K562 (cell line): ENCODE results near the gene PDE6H. TPM values are rescaled to one million over a fixed set of nuclear protein-coding genes. Genes with fewer than 3 reads are reported as not detected.

ENCODE experiments used
- CLOCK ChIP-seq: fragments of 250-450 bp; sonication (Bioruptor Pico); IDR thresholded peaks from 2 replicates; pipeline ENCODE4 v1.4.0; 2020; ENCODE audit warnings: mild to moderate bottlenecking, moderate library complexity, borderline replicate concordance
- GTF2A2 ChIP-seq: IDR thresholded peaks from 2 replicates; pipeline ENCODE4 v1.6.1; 2016; ENCODE audit warnings: mild to moderate bottlenecking, missing genetic modification characterization, missing compliant biosample characterization
- HEY1 ChIP-seq: fragments of 250-450 bp; sonication (Bioruptor Pico); IDR thresholded peaks from 2 replicates; pipeline ENCODE4 v1.5.0; 2020; ENCODE audit warnings: mild to moderate bottlenecking, moderate library complexity, borderline replicate concordance
- MCM5 ChIP-seq: fragments of 450-650 bp; IDR thresholded peaks from 2 replicates; pipeline ENCODE4 v1.6.1; 2016; ENCODE audit warnings: low read depth
- TSHZ1 ChIP-seq: fragments of 250-450 bp; sonication (Bioruptor Pico); IDR thresholded peaks from 2 replicates; pipeline ENCODE4 v1.4.0; 2020; ENCODE audit warnings: mild to moderate bottlenecking, moderate library complexity
- polyA plus RNA-seq, 8 experiments: library from polyadenylated mRNA; depleted of rRNA in 4 of 8; stranded (reverse) in 5 of 8; unstranded in 3 of 8; fragments of >200 nt; fragmentation: Nextera tagmentation in 2 of 8; fragmentation: Illumina TruSeq in 1 of 8; extraction: Ambion mirVana in 2 of 8; extraction: Trizol in 1 of 8; gene quantifications; 2 replicates each; pipeline versions ENCODE4 v1.2.1 to v1.2.3, GENCODE V29; 2011 to 2014; ENCODE audit warnings: inconsistent platforms in 1 of 8, missing spikeins in 1 of 8
- total RNA-seq, 7 experiments: library from RNA; depleted of rRNA in 6 of 7; stranded (reverse); fragments of >200 nt in 6 of 7; fragmentation: Illumina TruSeq in 2 of 7; extraction: Trizol in 2 of 7; gene quantifications; 2 replicates each; pipeline versions ENCODE4 v1.2.1 to v1.2.3, GENCODE V29; 2011 to 2021; ENCODE audit warnings: low replicate concordance in 1 of 7

Gene PDE6H
- total and polyA plus RNA-seq, 9 of the 15 experiments (the other 6 are each of a cell fraction or from before 2014, with no cell fraction given), result 0.15 TPM; not detected in 8

GRCh38 chr12:14951851-14952250 lies 21.0 kb upstream of the PDE6H start (continued):
- TF ChIP-seq HEY1 (CRISPR knock-in tag), result no peak
- TF ChIP-seq CLOCK, result no peak
- no peak for TF ChIP-seq GTF2A2 (tag)
- no peak for TF ChIP-seq MCM5
- TF ChIP-seq TSHZ1 (CRISPR knock-in tag), result no peak
